GM19023 (cell line): ENCODE measurements around the gene SGCA.

ENCODE experiments used
- ATAC-seq: cut with Tn5 transposase; IDR thresholded peaks from one replicate; pipeline ENCODE4 v1.9.1; 2021; ENCODE audit warnings: mild to moderate bottlenecking, moderate library complexity; ENCODE audit not compliant: unreplicated experiment

Gene SGCA

GRCh38 chr17:50165066-50165465 is 739 bp upstream of the SGCA start:
- ATAC-seq = no peak

- no peak for ATAC-seq
Measured at GRCh38 chr17:50165466-50165865, 339 bp upstream of the SGCA start.

- no peak for ATAC-seq
Measured at GRCh38 chr17:50166518-50167181, 845 bp downstream of the SGCA start.

GRCh38 chr17:50167371-50167770 is 1.6 kb downstream of the SGCA start:
- no peak for ATAC-seq

- no peak for ATAC-seq
Measured at GRCh38 chr17:50168319-50168718, 2.5 kb downstream of the SGCA start.

DNA sequence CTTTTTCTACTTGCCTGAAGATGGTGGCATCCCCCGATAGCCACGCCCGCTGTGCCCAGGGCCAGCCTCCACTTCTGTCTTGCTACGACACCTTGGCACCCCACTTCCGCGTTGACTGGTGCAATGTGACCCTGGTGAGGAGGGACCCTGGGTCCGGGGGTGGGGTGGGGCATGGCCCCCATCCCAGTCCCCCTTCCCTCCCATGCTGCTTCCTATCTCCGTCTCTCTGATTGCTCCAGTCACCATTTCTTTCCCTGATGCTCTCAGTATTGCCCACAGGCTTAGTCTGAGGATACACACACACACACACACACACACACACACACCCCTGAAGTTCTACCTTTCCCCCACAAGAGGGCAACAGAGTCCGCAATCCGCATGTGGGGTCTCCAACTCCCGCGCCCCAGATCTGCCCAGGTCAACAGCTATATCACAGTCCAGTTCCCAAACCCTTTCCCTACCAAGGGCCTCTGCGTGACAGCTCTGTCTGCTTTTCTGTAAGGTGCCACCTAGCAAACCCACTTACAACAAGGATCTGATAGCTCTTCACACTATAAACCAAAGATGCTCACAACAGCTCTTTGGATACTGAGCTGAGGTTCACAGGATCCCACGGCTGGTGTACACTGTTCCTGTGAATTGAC is 3.4 kb downstream of the SGCA start:
- ATAC-seq = no peak

GRCh38 chr17:50169881-50170459 is 4.2 kb downstream of the SGCA start:
- no peak for ATAC-seq

DNA sequence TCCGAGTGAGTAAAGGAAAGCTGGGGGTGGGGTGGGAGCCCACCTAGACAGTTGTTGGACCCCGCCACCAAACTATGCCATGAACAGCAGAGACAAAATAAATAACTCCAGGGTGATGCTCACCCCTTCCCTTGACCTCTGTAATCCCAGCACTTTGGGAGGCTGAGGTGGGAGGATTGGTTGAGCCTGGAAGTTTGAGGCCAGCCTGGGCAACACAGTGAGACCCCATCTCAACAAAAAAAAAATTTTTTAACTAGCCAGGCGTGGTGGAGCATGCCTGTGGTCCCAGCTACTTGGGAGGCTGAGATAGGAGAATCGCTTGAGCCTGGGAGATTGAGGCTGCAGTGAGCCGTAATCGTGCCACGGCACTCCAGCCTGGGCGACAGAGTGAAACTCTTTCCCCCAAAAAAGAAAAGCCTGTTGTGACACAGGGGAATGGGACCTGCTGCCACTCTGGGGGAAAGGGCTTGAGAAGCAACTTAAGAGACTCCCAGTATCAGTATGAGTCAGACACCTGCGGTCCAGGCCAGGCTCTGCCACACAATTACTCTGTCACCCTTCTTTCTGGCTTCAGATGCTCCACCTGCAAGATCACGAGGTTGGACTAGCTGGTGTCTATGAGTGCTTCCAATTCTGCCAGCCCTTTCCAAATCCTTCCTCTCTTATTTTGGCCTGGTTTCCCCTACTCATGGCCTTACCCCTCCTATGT is 5.0 kb downstream of the SGCA start:
- peak; percentile 68 for ATAC-seq

- ATAC-seq = no peak
Measured at GRCh38 chr17:50171371-50172071, 5.7 kb downstream of the SGCA start.

DNA sequence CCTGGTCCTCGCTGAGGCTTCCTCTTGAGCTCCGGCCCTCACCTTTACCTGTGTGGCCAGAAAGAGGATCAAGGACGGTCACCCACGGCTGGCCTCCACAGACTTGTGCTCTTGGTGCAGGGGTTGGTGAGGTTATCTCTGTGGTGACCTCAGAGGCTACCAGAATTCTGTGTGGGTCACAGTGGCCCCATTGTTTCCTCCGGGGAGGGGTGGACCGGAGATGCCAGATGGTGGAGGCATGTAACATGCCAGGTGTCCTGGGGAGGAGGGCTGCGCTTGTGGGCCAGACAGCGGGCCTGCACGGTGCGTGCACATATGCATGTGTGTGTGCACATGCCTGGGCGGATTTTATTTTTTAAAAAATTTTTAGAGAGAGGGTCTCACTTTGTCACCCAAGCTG is 6.3 kb downstream of the SGCA start:
- no peak for ATAC-seq

- no peak for ATAC-seq
Measured at GRCh38 chr17:50172936-50173334, 7.1 kb downstream of the SGCA start.

GRCh38 chr17:50173335-50173941 is 7.6 kb downstream of the SGCA start:
- no peak for ATAC-seq

GRCh38 chr17:50174444-50174843 is 8.6 kb downstream of the SGCA start:
- ATAC-seq = no peak

DNA sequence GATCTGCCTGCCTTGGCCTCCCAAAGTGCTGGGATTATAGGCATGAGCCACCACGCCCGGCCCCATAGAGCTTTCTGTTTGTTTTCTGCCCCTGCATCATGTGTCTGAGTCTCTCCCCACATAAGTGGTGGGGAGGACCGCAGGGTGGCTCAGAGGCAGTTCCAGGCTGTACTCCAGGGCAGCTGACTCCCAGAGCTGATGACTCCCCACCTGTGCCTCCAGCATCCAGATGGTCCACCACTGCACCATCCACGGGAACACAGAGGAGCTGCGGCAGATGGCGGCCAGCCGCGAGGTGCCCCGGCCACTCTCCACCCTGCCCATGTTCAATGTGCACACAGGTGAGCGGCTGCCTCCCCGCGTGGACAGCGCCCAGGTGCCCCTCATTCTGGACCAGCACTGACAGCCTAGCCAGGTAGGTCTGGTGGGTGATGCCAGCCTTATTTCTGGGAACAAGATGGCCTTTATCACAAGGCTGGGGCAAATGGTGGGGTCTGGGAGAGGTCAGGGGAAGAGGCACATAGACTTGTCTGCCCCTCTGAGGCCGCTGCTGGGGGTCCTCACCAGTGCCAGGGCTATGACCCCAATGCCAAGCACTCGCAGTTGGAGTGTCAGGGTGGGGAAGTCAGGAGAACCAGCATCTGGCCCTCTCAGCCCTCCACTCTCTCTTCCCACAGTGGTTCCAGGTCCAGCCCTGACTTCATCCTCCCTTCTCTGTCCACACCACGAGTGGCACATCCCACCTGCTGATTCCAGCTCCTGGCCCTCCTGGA is 9.4 kb downstream of the SGCA start:
- ATAC-seq = no peak

DNA sequence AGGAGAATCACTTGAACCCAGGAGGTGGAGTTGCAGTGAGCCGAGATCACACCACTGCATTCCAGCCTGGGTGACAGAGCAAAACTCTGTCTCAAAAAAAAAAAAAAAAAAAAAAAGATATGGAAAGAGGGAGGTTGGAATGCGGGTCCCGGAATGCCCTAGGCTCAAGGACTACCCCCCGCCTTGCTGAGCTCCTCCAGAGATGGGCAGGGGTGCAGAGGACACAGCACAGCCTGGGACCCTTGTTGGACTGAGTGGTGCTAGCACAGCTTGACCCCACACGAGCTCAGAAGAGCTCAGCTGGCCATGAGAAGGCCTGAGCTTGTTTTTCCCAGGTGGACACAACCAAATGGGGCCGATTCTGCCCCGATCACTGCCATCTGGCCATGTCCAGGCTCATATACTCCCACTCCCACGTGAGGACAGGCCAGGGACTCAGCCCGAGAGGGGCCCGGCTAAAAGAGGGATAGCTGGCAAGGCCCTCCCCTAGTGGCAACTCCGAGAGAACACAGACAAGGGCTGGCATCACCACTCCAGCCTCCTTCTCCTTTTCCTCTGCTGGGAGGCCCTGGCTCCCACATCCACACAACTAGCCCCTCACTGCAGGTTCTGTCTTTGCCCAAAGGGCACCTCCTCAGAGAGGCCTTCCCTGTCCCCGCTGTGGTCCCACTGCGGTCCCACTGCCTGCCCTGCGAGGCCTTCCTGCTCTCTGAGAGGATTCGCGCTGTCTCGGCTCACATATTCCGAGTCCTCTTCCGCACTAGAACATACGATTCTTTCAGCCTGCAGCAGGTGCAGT is 11.0 kb downstream of the SGCA start:
- ATAC-seq = no peak

- no peak for ATAC-seq
Measured at GRCh38 chr17:50177476-50177875, 11.7 kb downstream of the SGCA start.

DNA sequence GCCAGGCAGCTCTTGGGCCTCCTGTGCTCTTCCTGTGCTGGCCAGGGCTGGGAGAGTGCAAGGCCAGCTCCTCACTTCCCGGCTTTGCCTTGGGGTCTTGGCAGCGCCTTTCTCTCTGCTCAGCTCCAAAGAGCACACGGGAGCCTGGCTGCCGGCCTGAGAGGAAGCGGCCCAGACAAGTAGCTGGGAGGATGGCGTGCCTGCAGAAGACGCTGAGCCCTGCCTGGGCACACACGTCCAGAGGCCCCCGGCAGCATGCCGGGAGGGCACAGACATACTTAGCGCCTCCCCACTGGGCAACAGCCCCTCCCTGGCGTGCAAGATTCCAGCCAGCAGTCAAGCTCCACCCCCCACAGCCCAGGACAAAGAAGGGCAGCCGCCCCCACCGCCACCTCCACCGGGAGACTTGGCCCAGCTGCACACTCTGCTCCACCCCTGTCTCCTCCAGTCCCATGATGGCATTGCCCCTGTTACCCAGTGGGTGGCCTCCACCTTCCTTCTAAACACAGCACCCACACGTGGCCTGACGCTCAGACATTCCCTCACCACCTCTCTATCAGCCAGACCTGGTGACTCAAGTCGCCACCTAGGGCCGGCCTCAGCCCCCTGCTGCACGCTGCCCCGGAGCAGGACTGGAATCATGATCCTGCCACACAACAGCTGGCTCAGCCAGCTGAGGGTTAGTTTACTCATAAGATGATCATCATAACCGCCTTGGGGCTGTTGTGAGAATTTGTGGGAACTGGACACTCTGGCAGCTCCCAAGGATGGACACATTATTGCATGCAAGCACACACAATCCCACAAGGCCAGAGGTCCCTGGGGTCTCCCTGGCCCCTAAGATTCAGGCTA is 12.4 kb downstream of the SGCA start:
- ATAC-seq = no peak

- ATAC-seq = no peak
Measured at GRCh38 chr17:50180111-50180510, 14.3 kb downstream of the SGCA start.
